HG02759 (cell line): ENCODE results near the gene ELOVL2.

Source experiments
- ATAC-seq: cut with Tn5 transposase; IDR thresholded peaks from one replicate; pipeline ENCODE4 v1.9.1; 2021; ENCODE audit warnings: mild to moderate bottlenecking, moderate library complexity; ENCODE audit not compliant: unreplicated experiment

The ELOVL2 gene

DNA sequence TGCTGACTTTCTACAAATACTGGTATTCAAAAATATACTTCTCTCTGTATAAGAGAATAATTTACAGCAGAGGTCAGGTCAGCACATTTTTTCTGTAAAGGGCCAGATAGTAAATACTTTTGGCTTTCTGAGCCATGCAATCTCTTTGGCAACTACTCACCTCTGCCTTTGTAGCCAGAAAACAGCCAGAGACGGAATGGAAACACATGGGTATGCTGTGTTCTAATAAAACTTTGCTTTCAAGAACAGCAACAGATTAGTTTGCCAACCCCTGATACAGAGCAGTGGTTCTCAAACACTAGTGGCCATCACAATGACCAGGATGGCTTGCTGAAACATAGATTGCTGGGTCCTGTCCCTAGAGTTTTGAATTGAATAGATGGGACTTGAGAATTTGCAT, 111.0 kb downstream of the ELOVL2 start:
- ATAC-seq = no peak
